HT-29 (cell line): ENCODE data around the gene ZMYM3. TPM values are rescaled to one million over a fixed set of nuclear protein-coding genes. Genes with fewer than 3 reads are reported as not detected.

Source experiments
- DNase-seq: peaks from one replicate; pipeline ENCODE4 v3.0.0-alpha.2; 2015; ENCODE audit warnings: low spot score
- total RNA-seq: library from RNA; depleted of rRNA; stranded (reverse); fragments of >200 nt; shearing (Covaris generic); gene quantifications from 2 replicates; pipeline ENCODE4 v1.2.3, GENCODE V29; 2014

The ZMYM3 gene
- total RNA-seq, 1 experiment from 2014 or later, result 25.1 TPM

GRCh38 chrX:71253253-71254091 is 468 bp downstream of the ZMYM3 start:
- peak; percentile 35 for DNase-seq

GRCh38 chrX:71252221-71252620 is 1.7 kb downstream of the ZMYM3 start:
- no peak for DNase-seq

- no peak for DNase-seq
These were observed 2.4 kb downstream of the ZMYM3 start for GRCh38 chrX:71251466-71251973.

GRCh38 chrX:71250841-71251240 is 3.1 kb downstream of the ZMYM3 start:
- no peak for DNase-seq

- DNase-seq, result no peak
These were observed 8.8 kb downstream of the ZMYM3 start for GRCh38 chrX:71245159-71245558.

- no peak for DNase-seq
These were observed 9.4 kb downstream of the ZMYM3 start for GRCh38 chrX:71244359-71245128.

- no peak for DNase-seq
These were observed 12.6 kb downstream of the ZMYM3 start for GRCh38 chrX:71241301-71241700.

GRCh38 chrX:71239781-71240180 is 14.2 kb downstream of the ZMYM3 start:
- no peak for DNase-seq

- DNase-seq, result no peak
These were observed 17.1 kb downstream of the ZMYM3 start for GRCh38 chrX:71236836-71237235.

GRCh38 chrX:71235482-71235881 is 18.5 kb downstream of the ZMYM3 start:
- no peak for DNase-seq

GRCh38 chrX:71228063-71228642 is 25.8 kb downstream of the ZMYM3 start:
- no peak for DNase-seq

- DNase-seq, result no peak
These were observed 26.4 kb downstream of the ZMYM3 start for GRCh38 chrX:71227370-71228062.

- DNase-seq, result no peak
These were observed 28.3 kb downstream of the ZMYM3 start for GRCh38 chrX:71225676-71226075.

- DNase-seq, result no peak
These were observed 28.9 kb downstream of the ZMYM3 start for GRCh38 chrX:71225009-71225408.

- DNase-seq, result no peak
These were observed 29.7 kb downstream of the ZMYM3 start for GRCh38 chrX:71224098-71224708.

GRCh38 chrX:71222929-71223328 is 31.0 kb downstream of the ZMYM3 start, which contains the start of gene GJB1:
Gene GJB1, plus strand, starts transcription at chrX:71223224. Its CDS starts 484 bp downstream, at chrX:71223708.
- no peak for DNase-seq

GRCh38 chrX:71221145-71221544 is 32.8 kb downstream of the ZMYM3 start:
- DNase-seq, result no peak

GRCh38 chrX:71217298-71217697 is 36.6 kb downstream of the ZMYM3 start:
- no peak for DNase-seq

- no peak for DNase-seq
These were observed 37.5 kb downstream of the ZMYM3 start for GRCh38 chrX:71216485-71216884.

- peak; percentile 39 for DNase-seq
These were observed 38.5 kb downstream of the ZMYM3 start for GRCh38 chrX:71215338-71215912.
